ENCODE measurements around the gene KCTD2.
"Not testable (repeated sequence)": the region's sequence is repeated elsewhere in the genome, so short reads cannot be mapped to it uniquely, and the experiment has no call there.

KCTD2 gene

GRCh38 chr17:75046407-75047289 lies at the start of gene KCTD2, which contains the start of gene ATP5PD:
Gene KCTD2 (plus strand): TSS chr17:75047225. CDS start chr17:75047251, 26 bp downstream.
Gene ATP5PD (minus strand): TSS chr17:75046969. CDS start chr17:75042650, 4,319 bp downstream.
- H3K4me3 ChIP-seq (ENCODE audit: low read depth, low read length), result peak within 1 kb of the TSS; percentile 98

- H3K4me3 ChIP-seq (ENCODE audit: low read depth, low read length), result no peak overlapping the region
These were observed 48.2 kb upstream of the KCTD2 start for GRCh38 chr17:74998783-74999182.

- no peak overlapping the region for H3K4me3 ChIP-seq (ENCODE audit: low read depth, low read length)
These were observed 47.5 kb upstream of the KCTD2 start for GRCh38 chr17:74999523-74999922.

- no peak overlapping the region for H3K4me3 ChIP-seq (ENCODE audit: low read depth, low read length)
These were observed 44.8 kb upstream of the KCTD2 start for GRCh38 chr17:75001915-75002843.

- H3K4me3 ChIP-seq (ENCODE audit: low read depth, low read length), result no peak overlapping the region
These were observed 43.7 kb upstream of the KCTD2 start for GRCh38 chr17:75003070-75003956.

- no peak overlapping the region for H3K4me3 ChIP-seq (ENCODE audit: low read depth, low read length)
These were observed 43.1 kb upstream of the KCTD2 start for GRCh38 chr17:75003957-75004355.

GRCh38 chr17:75004371-75004770 lies 42.7 kb upstream of the KCTD2 start:
- no peak overlapping the region for H3K4me3 ChIP-seq (ENCODE audit: low read depth, low read length)

GRCh38 chr17:75005291-75005690 lies 41.7 kb upstream of the KCTD2 start:
- H3K4me3 ChIP-seq (ENCODE audit: low read depth, low read length), result no peak overlapping the region

GRCh38 chr17:75006084-75006483 lies 40.9 kb upstream of the KCTD2 start:
- H3K4me3 ChIP-seq (ENCODE audit: low read depth, low read length), result not testable (repeated sequence)

GRCh38 chr17:75006653-75007052 lies 40.4 kb upstream of the KCTD2 start:
- H3K4me3 ChIP-seq (ENCODE audit: low read depth, low read length), result no peak overlapping the region

GRCh38 chr17:75008373-75008772 lies 38.7 kb upstream of the KCTD2 start:
- no peak overlapping the region for H3K4me3 ChIP-seq (ENCODE audit: low read depth, low read length)

- no peak overlapping the region for H3K4me3 ChIP-seq (ENCODE audit: low read depth, low read length)
These were observed 37.8 kb upstream of the KCTD2 start for GRCh38 chr17:75009139-75009724.

GRCh38 chr17:75010683-75011400 lies 36.2 kb upstream of the KCTD2 start:
- no peak overlapping the region for H3K4me3 ChIP-seq (ENCODE audit: low read depth, low read length)

- peak overlapping the region; percentile 94 for H3K4me3 ChIP-seq (ENCODE audit: low read depth, low read length)
These were observed 35.5 kb upstream of the KCTD2 start for GRCh38 chr17:75011401-75012095.

GRCh38 chr17:75012096-75012345 lies 35.0 kb upstream of the KCTD2 start:
- H3K4me3 ChIP-seq (ENCODE audit: low read depth, low read length), result peak overlapping the region; percentile 94

- H3K4me3 ChIP-seq (ENCODE audit: low read depth, low read length), result peak within 1 kb of the TSS; percentile 94
These were observed 34.5 kb upstream of the KCTD2 start, which contains the start of gene MRPL58 for GRCh38 chr17:75012346-75013091. Gene MRPL58 (plus strand): TSS chr17:75012670. CDS start chr17:75012687, 17 bp downstream.

- peak overlapping the region; percentile 94 for H3K4me3 ChIP-seq (ENCODE audit: low read depth, low read length)
These were observed 33.9 kb upstream of the KCTD2 start for GRCh38 chr17:75013092-75013559.

GRCh38 chr17:75019146-75019545 lies 27.9 kb upstream of the KCTD2 start:
- no peak overlapping the region for H3K4me3 ChIP-seq (ENCODE audit: low read depth, low read length)

All from iPS-11a (cell line).